ENCODE results near the gene SLIT1. TPM values are rescaled to one million over a fixed set of nuclear protein-coding genes. Genes with fewer than 3 reads are reported as not detected.
A peak's percentile ranks its signal among the peaks of the same experiment; 100 is the strongest.

The SLIT1 gene
- total RNA-seq, 1 experiment from 2014 or later = not detected

GRCh38 chr10:97173036-97173435, 12.7 kb downstream of the SLIT1 start:
- Mint-ChIP-seq H3K27me3 (ENCODE audit: insufficient read depth, unreplicated experiment) (peaks cover 35% of the 10 kb centered on the region), H3K4me3 (ENCODE audit: unreplicated experiment) (no peak overlapping the region), H3K9me3 (ENCODE audit: unreplicated experiment) (no peaks in the 10 kb centered on the region), H3K36me3 (ENCODE audit: insufficient read depth, unreplicated experiment) (no peaks in the 10 kb centered on the region), H3K27ac (ENCODE audit: low read depth, unreplicated experiment) (no peak overlapping the region), H3K4me1 (ENCODE audit: insufficient read depth, unreplicated experiment) (no peaks in the 10 kb centered on the region)
- intact Hi-C loops (cut with micrococcal nuclease) = no loop called here
- DNase-seq (ENCODE audit: unreplicated experiment) = no peak
- BruUV-seq (replicated peaks) = no TSS peak
- ChIA-PET CTCF (interaction anchor here (1.2 to 3.7 kb wide), 2 partner anchors 24 to 37 kb away, joined by 4 to 19 read pairs; no protein-coding TSS in a partner anchor), POLR2A (no interaction called here)
- TF ChIP-seq, protein P1, sequence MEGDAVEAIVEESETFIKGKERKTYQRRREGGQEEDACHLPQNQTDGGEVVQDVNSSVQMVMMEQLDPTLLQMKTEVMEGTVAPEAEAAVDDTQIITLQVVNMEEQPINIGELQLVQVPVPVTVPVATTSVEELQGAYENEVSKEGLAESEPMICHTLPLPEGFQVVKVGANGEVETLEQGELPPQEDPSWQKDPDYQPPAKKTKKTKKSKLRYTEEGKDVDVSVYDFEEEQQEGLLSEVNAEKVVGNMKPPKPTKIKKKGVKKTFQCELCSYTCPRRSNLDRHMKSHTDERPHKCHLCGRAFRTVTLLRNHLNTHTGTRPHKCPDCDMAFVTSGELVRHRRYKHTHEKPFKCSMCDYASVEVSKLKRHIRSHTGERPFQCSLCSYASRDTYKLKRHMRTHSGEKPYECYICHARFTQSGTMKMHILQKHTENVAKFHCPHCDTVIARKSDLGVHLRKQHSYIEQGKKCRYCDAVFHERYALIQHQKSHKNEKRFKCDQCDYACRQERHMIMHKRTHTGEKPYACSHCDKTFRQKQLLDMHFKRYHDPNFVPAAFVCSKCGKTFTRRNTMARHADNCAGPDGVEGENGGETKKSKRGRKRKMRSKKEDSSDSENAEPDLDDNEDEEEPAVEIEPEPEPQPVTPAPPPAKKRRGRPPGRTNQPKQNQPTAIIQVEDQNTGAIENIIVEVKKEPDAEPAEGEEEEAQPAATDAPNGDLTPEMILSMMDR (IDR thresholded peaks at IDR 0.05; ENCODE audit: unreplicated experiment) = no peak

DNA sequence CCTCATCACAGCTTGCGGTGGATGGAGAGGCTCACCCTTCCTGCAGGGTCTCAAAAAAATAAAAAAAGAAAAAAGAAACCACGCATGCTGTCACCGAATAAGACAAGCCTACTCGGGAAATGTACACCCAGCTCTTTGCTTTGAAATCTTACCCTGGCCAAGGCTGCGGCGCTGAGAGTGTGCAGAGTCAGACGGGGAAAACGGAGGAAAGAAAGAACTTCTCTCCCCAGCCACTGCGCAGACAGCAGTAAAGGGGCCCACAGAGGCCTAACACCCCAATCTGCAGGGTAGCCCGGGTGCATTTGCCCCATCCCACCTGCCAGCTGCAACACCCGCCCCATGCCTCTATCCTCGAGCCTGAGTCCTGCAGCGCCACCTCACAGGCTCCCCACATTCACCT, 14.8 kb downstream of the SLIT1 start:
- intact Hi-C loops (cut with micrococcal nuclease) = no loop called here
- DNase-seq (ENCODE audit: unreplicated experiment) = no peak
- POLR2A ChIA-PET = interaction anchor here (0.6 kb wide), 1 partner anchor 89 kb away, joined by 3 read pairs; no protein-coding TSS in a partner anchor
- CTCF ChIA-PET = no interaction called here
- TF ChIP-seq, protein P1 (IDR thresholded peaks at IDR 0.05; ENCODE audit: unreplicated experiment) = no peak
- Mint-ChIP-seq H3K27ac (ENCODE audit: low read depth, unreplicated experiment) (peak overlapping the region; percentile 14), H3K4me3 (ENCODE audit: unreplicated experiment) (no peak overlapping the region), H3K9me3 (ENCODE audit: unreplicated experiment) (no peaks in the 10 kb centered on the region), H3K27me3 (ENCODE audit: insufficient read depth, unreplicated experiment) (peaks cover 35% of the 10 kb centered on the region), H3K36me3 (ENCODE audit: insufficient read depth, unreplicated experiment) (no peaks in the 10 kb centered on the region), H3K4me1 (ENCODE audit: insufficient read depth, unreplicated experiment) (no peaks in the 10 kb centered on the region)
- no TSS peak for BruUV-seq (replicated peaks)

DNA sequence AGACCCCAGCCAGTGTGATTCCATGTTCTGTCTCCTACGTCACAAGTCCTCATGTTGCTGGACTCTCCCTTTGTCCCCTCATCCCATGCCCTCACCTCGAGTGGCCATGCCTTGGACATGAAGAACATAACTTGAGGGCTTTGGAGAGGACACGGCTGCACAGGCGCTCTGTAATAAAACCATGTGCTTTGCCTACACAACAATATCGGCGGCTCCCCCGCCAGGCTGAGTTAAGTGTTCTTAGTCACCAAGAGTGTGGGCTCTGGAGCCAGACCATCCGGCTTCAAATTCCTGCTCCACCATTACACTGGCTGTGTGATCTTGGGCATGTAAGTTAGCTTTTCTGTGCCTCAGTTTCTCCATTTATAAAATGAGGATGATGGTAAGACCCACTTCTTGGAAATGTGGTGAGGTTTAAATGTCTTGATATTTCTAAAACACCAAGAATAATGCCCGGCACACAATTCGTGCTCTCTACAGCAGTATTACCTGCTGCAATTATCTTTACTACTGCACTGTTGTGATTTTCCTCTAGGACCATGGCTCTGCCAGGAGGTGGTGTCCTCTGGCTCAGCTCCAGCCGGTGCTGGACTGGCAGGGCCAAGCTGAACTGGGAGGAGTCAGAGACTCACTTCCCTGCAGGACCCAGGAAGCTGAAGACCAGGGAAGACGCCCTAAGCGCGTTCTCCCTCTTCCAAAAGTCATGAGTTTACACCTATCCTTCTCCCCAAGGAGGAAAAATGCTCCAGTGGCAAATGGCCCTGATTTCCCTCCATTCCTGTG, 15.7 kb downstream of the SLIT1 start:
- TF ChIP-seq, protein P1 (IDR thresholded peaks at IDR 0.05; ENCODE audit: unreplicated experiment) = no peak
- Mint-ChIP-seq H3K36me3 (ENCODE audit: insufficient read depth, unreplicated experiment) (no peaks in the 10 kb centered on the region), H3K9me3 (ENCODE audit: unreplicated experiment) (no peaks in the 10 kb centered on the region), H3K27ac (ENCODE audit: low read depth, unreplicated experiment) (no peak overlapping the region), H3K4me3 (ENCODE audit: unreplicated experiment) (no peak overlapping the region), H3K4me1 (ENCODE audit: insufficient read depth, unreplicated experiment) (no peaks in the 10 kb centered on the region), H3K27me3 (ENCODE audit: insufficient read depth, unreplicated experiment) (peaks cover 35% of the 10 kb centered on the region)
- CTCF ChIA-PET = interaction anchor here (0.6 kb wide), 1 partner anchor 134 kb away, joined by 4 read pairs; no protein-coding TSS in a partner anchor
- DNase-seq (ENCODE audit: unreplicated experiment) = peak; percentile 28
- intact Hi-C loops (cut with micrococcal nuclease) = no loop called here
- POLR2A ChIA-PET = no interaction called here
- BruUV-seq (replicated peaks) = no TSS peak

DNA sequence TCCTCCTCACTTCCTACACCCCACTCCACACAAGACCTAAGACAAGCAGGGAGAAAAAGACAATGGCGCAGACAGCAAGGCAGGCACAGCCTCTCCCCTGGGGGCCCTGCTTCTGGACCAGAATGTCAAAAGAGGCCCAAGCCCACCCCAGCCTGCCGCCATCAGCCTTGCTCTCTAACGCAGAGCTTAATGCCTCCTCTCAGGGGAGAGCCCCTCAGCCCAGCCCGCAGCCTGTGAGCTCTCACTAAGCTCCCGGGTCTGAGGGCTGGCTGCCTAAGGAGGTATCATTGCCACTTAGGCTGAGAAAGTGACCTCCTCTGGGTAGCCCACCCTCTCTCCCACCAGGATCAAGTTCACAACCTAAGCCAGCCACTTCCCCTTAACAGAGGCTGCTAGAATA, 16.7 kb downstream of the SLIT1 start:
- H3K4me1 Mint-ChIP-seq (ENCODE audit: insufficient read depth, unreplicated experiment) = no peaks in the 10 kb centered on the region
- H3K9me3 Mint-ChIP-seq (ENCODE audit: unreplicated experiment) = no peaks in the 10 kb centered on the region
- intact Hi-C loops (cut with micrococcal nuclease) = no loop called here
- TF ChIP-seq, protein P1 (IDR thresholded peaks at IDR 0.05; ENCODE audit: unreplicated experiment) = no peak
- H3K27ac Mint-ChIP-seq (ENCODE audit: low read depth, unreplicated experiment) = no peak overlapping the region
- no peak overlapping the region for H3K4me3 Mint-ChIP-seq (ENCODE audit: unreplicated experiment)
- peaks cover 35% of the 10 kb centered on the region for H3K27me3 Mint-ChIP-seq (ENCODE audit: insufficient read depth, unreplicated experiment)
- POLR2A ChIA-PET = no interaction called here
- no peak for DNase-seq (ENCODE audit: unreplicated experiment)
- BruUV-seq (replicated peaks) = no TSS peak
- CTCF ChIA-PET = no interaction called here
- no peaks in the 10 kb centered on the region for H3K36me3 Mint-ChIP-seq (ENCODE audit: insufficient read depth, unreplicated experiment)

Data from MCF 10A (cell line).